ENCODE data around the gene HAT1.

Gene HAT1

GRCh38 chr2:171889808-171890207 is 32.5 kb upstream of the HAT1 start:
- no peaks in the 10 kb centered on the region for H4K20me1 ChIP-seq (ENCODE audit: insufficient read depth, low read length)
- TF ChIP-seq CTCF (IDR thresholded peaks at IDR 0.05; ENCODE audit: borderline replicate concordance, extremely low read depth, low read length, poor library complexity, severe bottlenecking): no peak
- TF ChIP-seq EZH2 (IDR thresholded peaks at IDR 0.05; ENCODE audit: borderline replicate concordance, low read depth, low read length, severe bottlenecking): no peak
- no peak for ATAC-seq (ENCODE audit: insufficient read depth, low read depth)
- no peak overlapping the region for H3K27ac ChIP-seq (ENCODE audit: low read length)
- H3K9ac ChIP-seq (ENCODE audit: low read depth, low read length): no peak overlapping the region
- H2AFZ ChIP-seq (ENCODE audit: low read depth, low read length): no peak overlapping the region
- peaks cover 17% of the 10 kb centered on the region; the same call in 1 of the 2 replicates for H3K36me3 ChIP-seq (ENCODE audit: insufficient read depth, low read length)
- no peak overlapping the region; the same call in 1 of the 2 replicates for H3K4me2 ChIP-seq (ENCODE audit: insufficient read depth, low read length)
- H3K4me3 ChIP-seq (ENCODE audit: low read depth in 1 of 2, low read length in 2 of 2): no peak overlapping the region
- peaks cover 18% of the 10 kb centered on the region for H3K4me1 ChIP-seq (ENCODE audit: insufficient read depth, low read length)
- DNase-seq: no peak
- H3K9me3 ChIP-seq (ENCODE audit: insufficient read depth, low read length, severe bottlenecking): no peaks in the 10 kb centered on the region
- H3K79me2 ChIP-seq (ENCODE audit: insufficient read depth, low read length): peaks cover 49% of the 10 kb centered on the region
- H3K27me3 ChIP-seq (ENCODE audit: insufficient read depth, low read length, poor library complexity): no peaks in the 10 kb centered on the region

- H3K9ac ChIP-seq (ENCODE audit: low read depth, low read length): peak overlapping the region; percentile 68
- peak overlapping the region; percentile 74 for H3K27ac ChIP-seq (ENCODE audit: low read length)
- DNase-seq (no peak), ATAC-seq (ENCODE audit: insufficient read depth, low read depth) (no peak)
- peaks cover 42% of the 10 kb centered on the region for H3K79me2 ChIP-seq (ENCODE audit: insufficient read depth, low read length)
- peaks cover under 1% of the 10 kb centered on the region for H3K9me3 ChIP-seq (ENCODE audit: insufficient read depth, low read length, severe bottlenecking)
- no peak for TF ChIP-seq EZH2 (IDR thresholded peaks at IDR 0.05; ENCODE audit: borderline replicate concordance, low read depth, low read length, severe bottlenecking)
- no peak for TF ChIP-seq CTCF (IDR thresholded peaks at IDR 0.05; ENCODE audit: borderline replicate concordance, extremely low read depth, low read length, poor library complexity, severe bottlenecking)
- peak overlapping the region; percentile 76 to 78 for H3K4me3 ChIP-seq (ENCODE audit: low read depth in 1 of 2, low read length in 2 of 2)
- peak overlapping the region; percentile 74 for H3K4me2 ChIP-seq (ENCODE audit: insufficient read depth, low read length)
- H3K27me3 ChIP-seq (ENCODE audit: insufficient read depth, low read length, poor library complexity): no peaks in the 10 kb centered on the region
- H3K4me1 ChIP-seq (ENCODE audit: insufficient read depth, low read length): peaks cover 22% of the 10 kb centered on the region
- peak overlapping the region; percentile 96 for H2AFZ ChIP-seq (ENCODE audit: low read depth, low read length)
- H3K36me3 ChIP-seq (ENCODE audit: insufficient read depth, low read length): peaks cover 17% of the 10 kb centered on the region; the same call in 1 of the 2 replicates
- no peaks in the 10 kb centered on the region for H4K20me1 ChIP-seq (ENCODE audit: insufficient read depth, low read length)
These were observed 29.0 kb upstream of the HAT1 start for GRCh38 chr2:171893196-171893823.

- Histone ChIP-seq H4K20me1 (ENCODE audit: insufficient read depth, low read length) (no peaks in the 10 kb centered on the region), H3K4me3 (ENCODE audit: low read depth in 1 of 2, low read length in 2 of 2) (peak within 1 kb of the TSS; percentile 76 to 78), H3K79me2 (ENCODE audit: insufficient read depth, low read length) (peaks cover 39% of the 10 kb centered on the region), H3K9me3 (ENCODE audit: insufficient read depth, low read length, severe bottlenecking) (peaks cover 5% of the 10 kb centered on the region), H3K4me2 (ENCODE audit: insufficient read depth, low read length) (peak within 1 kb of the TSS; percentile 74), H3K36me3 (ENCODE audit: insufficient read depth, low read length) (peaks cover 17% of the 10 kb centered on the region; the same call in 1 of the 2 replicates), H3K4me1 (ENCODE audit: insufficient read depth, low read length) (peaks cover 22% of the 10 kb centered on the region), H2AFZ (ENCODE audit: low read depth, low read length) (peak within 1 kb of the TSS; percentile 96), H3K27ac (ENCODE audit: low read length) (peak within 1 kb of the TSS; percentile 74), H3K9ac (ENCODE audit: low read depth, low read length) (peak within 1 kb of the TSS; percentile 68), H3K27me3 (ENCODE audit: insufficient read depth, low read length, poor library complexity) (no peaks in the 10 kb centered on the region)
- peak; percentile 80 for DNase-seq
- no peak for TF ChIP-seq EZH2 (IDR thresholded peaks at IDR 0.05; ENCODE audit: borderline replicate concordance, low read depth, low read length, severe bottlenecking)
- ATAC-seq (ENCODE audit: insufficient read depth, low read depth): peak; percentile 95
These were observed 28.2 kb upstream of the HAT1 start, which contains the start of gene SLC25A12 for GRCh38 chr2:171893824-171894611. TSS of gene SLC25A12 (minus strand) at chr2:171894244. CDS start at chr2:171894214, 30 bp downstream.

- Histone ChIP-seq H3K79me2 (ENCODE audit: insufficient read depth, low read length) (peaks cover 33% of the 10 kb centered on the region), H3K9me3 (ENCODE audit: insufficient read depth, low read length, severe bottlenecking) (peaks cover 5% of the 10 kb centered on the region), H3K27me3 (ENCODE audit: insufficient read depth, low read length, poor library complexity) (no peaks in the 10 kb centered on the region), H3K4me2 (ENCODE audit: insufficient read depth, low read length) (peak overlapping the region; percentile 74), H3K4me3 (ENCODE audit: low read depth in 1 of 2, low read length in 2 of 2) (peak overlapping the region; percentile 76 to 78; a peak in 3 of 4 replicates), H3K9ac (ENCODE audit: low read depth, low read length) (peak overlapping the region; percentile 68), H3K4me1 (ENCODE audit: insufficient read depth, low read length) (peaks cover 22% of the 10 kb centered on the region), H4K20me1 (ENCODE audit: insufficient read depth, low read length) (no peaks in the 10 kb centered on the region), H2AFZ (ENCODE audit: low read depth, low read length) (peak overlapping the region; percentile 96), H3K36me3 (ENCODE audit: insufficient read depth, low read length) (peaks cover 17% of the 10 kb centered on the region; the same call in 1 of the 2 replicates), H3K27ac (ENCODE audit: low read length) (peak overlapping the region; percentile 74)
- ATAC-seq (ENCODE audit: insufficient read depth, low read depth): no peak
- TF ChIP-seq EZH2 (IDR thresholded peaks at IDR 0.05; ENCODE audit: borderline replicate concordance, low read depth, low read length, severe bottlenecking) (no peak), CTCF (IDR thresholded peaks at IDR 0.05; ENCODE audit: borderline replicate concordance, extremely low read depth, low read length, poor library complexity, severe bottlenecking) (no peak)
- DNase-seq: no peak
These were observed 27.7 kb upstream of the HAT1 start for GRCh38 chr2:171894612-171894947.
